OCI-LY3 (cell line): Measurements from ENCODE around the gene TMEFF2.

Experiments
- H2AFZ ChIP-seq: fragments of 200-600, 300-600 bp; shearing (Covaris generic); 2 replicates; pipeline ENCODE4 v1.6.0; 2014; ENCODE audit warnings: antibody characterized with exemption, low read depth, low read length
- H3K27ac ChIP-seq: fragments of 200-600, 300-600 bp; sonication (generic); 2 replicates; pipeline ENCODE4 v1.5.1; 2014; ENCODE audit warnings: mild to moderate bottlenecking, low read length, moderate library complexity, mixed read lengths
- H3K27me3 ChIP-seq: fragments of 200-600, 300-600 bp; sonication (generic); 2 replicates; pipeline ENCODE4 v1.6.1; 2014; ENCODE audit warnings: low read depth, low read length, mixed read lengths
- H3K36me3 ChIP-seq: fragments of 200-600, 300-600 bp; sonication (generic); replicated peaks from 2 replicates; pipeline ENCODE3; 2014; ENCODE audit warnings: low read depth, low read length, mixed read lengths
- H3K4me1 ChIP-seq: fragments of 300-600, 200-600 bp; sonication (generic); 2 replicates; pipeline ENCODE4 v1.6.1; 2014; ENCODE audit warnings: low read length, mixed read lengths
- H3K4me2 ChIP-seq: fragments of 200-600, 300-600 bp; sonication (generic); 2 replicates; pipeline ENCODE4 v1.6.1; 2014; ENCODE audit warnings: low read length, mixed read lengths
- H3K4me3 ChIP-seq: fragments of 300-600, 200-600 bp; sonication (generic); 2 replicates; pipeline ENCODE4 v1.5.1; 2014; ENCODE audit warnings: antibody characterized with exemption, mild to moderate bottlenecking, low read length, moderate library complexity
- H3K79me2 ChIP-seq: fragments of 300-600, 200-600 bp; shearing (Covaris generic); 2 replicates; pipeline ENCODE4 v1.6.1; 2014; ENCODE audit warnings: mild to moderate bottlenecking, low read length, mixed read lengths
- H3K9ac ChIP-seq: fragments of 300-600, 200-600 bp; shearing (Covaris generic); 2 replicates; pipeline ENCODE4 v1.6.0; 2014; ENCODE audit warnings: mild to moderate bottlenecking, low read length, moderate library complexity
- H3K9me3 ChIP-seq: fragments of 200-600, 300-600 bp; shearing (Covaris generic); 2 replicates; pipeline ENCODE4 v1.6.1; 2014; ENCODE audit warnings: low read length, mixed read lengths; ENCODE audit not compliant: insufficient read depth
- H4K20me1 ChIP-seq: fragments of 200-600, 300-600 bp; sonication (generic); 2 replicates; pipeline ENCODE4 v1.6.1; 2016; ENCODE audit warnings: low read length, mixed read lengths; ENCODE audit not compliant: insufficient read depth
- EZH2phosphoT487 ChIP-seq: fragments of 200-600 bp; shearing (Covaris generic); IDR thresholded peaks from 2 replicates; pipeline ENCODE4 v1.6.1; 2018; ENCODE audit warnings: antibody characterized with exemption, mixed run types, low read depth
- TF ChIP-seq, protein P1 (sequence below): fragments of 200-600, 300-600 bp; sonication (generic); IDR thresholded peaks from 2 replicates; pipeline ENCODE4 v1.5.1; 2014; ENCODE audit warnings: antibody characterized with exemption, low read length, low read depth

The TMEFF2 gene

DNA sequence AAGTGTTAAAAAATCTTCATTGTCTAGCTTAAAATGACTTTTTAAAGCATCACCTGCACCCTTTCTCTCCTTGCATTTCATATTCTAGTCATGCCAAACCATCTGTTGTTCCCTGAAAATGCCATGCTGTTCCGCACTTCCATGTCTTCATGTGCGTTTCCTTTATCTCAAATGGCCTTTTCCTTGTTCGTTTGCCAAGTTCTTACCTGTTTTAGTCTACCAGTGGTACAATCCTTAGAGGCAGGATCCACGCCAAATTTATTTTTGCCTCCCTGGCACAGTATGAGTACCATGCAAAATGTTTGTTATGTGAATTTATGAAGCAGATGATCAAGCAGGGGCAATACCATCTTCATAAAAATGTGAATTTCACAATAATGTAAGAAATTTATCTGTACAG is 37.0 kb downstream of the TMEFF2 start:
- Histone ChIP-seq H3K4me3 (no peak overlapping the region), H3K36me3 (no peaks in the 10 kb centered on the region), H3K4me1 (peaks cover 27% of the 10 kb centered on the region), H3K9me3 (no peaks in the 10 kb centered on the region), H3K27ac (no peak overlapping the region), H3K27me3 (no peaks in the 10 kb centered on the region), H3K79me2 (no peaks in the 10 kb centered on the region), H3K9ac (no peak overlapping the region), H3K4me2 (no peak overlapping the region), H4K20me1 (no peaks in the 10 kb centered on the region), H2AFZ (no peak overlapping the region)
- TF ChIP-seq, protein P1, sequence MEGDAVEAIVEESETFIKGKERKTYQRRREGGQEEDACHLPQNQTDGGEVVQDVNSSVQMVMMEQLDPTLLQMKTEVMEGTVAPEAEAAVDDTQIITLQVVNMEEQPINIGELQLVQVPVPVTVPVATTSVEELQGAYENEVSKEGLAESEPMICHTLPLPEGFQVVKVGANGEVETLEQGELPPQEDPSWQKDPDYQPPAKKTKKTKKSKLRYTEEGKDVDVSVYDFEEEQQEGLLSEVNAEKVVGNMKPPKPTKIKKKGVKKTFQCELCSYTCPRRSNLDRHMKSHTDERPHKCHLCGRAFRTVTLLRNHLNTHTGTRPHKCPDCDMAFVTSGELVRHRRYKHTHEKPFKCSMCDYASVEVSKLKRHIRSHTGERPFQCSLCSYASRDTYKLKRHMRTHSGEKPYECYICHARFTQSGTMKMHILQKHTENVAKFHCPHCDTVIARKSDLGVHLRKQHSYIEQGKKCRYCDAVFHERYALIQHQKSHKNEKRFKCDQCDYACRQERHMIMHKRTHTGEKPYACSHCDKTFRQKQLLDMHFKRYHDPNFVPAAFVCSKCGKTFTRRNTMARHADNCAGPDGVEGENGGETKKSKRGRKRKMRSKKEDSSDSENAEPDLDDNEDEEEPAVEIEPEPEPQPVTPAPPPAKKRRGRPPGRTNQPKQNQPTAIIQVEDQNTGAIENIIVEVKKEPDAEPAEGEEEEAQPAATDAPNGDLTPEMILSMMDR: no peak

DNA sequence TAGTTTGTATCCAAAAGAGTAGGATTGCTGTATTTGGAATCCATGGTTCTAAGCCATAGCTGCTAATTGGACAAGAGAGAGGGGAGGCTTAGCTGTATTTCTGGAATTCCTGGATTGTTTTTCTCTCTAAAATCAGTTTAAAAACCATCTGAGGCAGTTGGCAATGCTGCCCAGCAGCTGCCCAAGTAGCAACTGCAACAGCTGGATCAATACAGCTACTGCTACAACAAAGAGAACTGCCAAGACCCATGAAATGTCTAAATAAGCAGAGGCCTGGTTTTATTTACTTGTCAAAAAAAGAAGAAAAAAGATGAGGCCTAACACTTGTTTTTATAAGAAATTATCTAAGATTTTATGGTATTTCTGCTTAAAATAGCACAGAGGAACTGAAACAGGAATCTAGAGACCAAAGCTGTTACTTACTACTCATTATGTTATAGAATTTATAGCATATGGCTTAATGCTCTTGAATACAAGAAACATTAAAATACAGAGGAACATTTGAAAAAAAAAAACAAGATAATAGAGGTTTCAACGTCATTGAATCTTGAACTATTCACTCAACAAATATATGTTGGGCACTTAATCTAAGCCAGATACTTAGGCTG is 39.1 kb downstream of the TMEFF2 start:
- Histone ChIP-seq H3K9ac (no peak overlapping the region), H3K9me3 (no peaks in the 10 kb centered on the region), H3K27ac (no peak overlapping the region), H3K4me3 (no peak overlapping the region), H4K20me1 (no peaks in the 10 kb centered on the region), H2AFZ (peak overlapping the region; percentile 54; the same call in 1 of the 2 replicates), H3K4me2 (peak overlapping the region; percentile 48), H3K36me3 (no peaks in the 10 kb centered on the region), H3K27me3 (no peaks in the 10 kb centered on the region), H3K4me1 (peaks cover 25% of the 10 kb centered on the region), H3K79me2 (no peaks in the 10 kb centered on the region)
- TF ChIP-seq, protein P1: no peak
- TF ChIP-seq EZH2phosphoT487: no peak

DNA sequence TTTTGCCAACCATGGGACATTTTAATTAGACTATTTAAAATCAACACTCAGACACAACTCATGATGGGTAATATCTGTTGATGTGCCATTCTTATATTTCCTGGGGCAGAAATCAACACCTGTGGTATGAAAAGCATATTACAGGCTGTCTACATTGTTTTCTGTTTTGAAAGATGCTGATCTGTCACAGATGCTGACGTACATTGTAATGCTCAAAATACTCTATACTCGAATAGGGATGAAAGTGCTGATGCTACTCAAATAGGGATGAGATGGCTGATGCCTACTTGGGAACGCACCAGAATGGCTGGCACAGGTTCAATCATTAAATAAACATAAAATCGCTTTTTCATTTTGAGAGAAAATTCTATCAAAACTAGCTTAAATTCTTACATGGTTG is 41.2 kb downstream of the TMEFF2 start:
- H3K9me3 ChIP-seq: no peaks in the 10 kb centered on the region
- H3K9ac ChIP-seq: no peak overlapping the region
- H3K4me3 ChIP-seq: no peak overlapping the region
- H3K27ac ChIP-seq: no peak overlapping the region
- TF ChIP-seq, protein P1: no peak
- TF ChIP-seq EZH2phosphoT487: no peak
- H2AFZ ChIP-seq: no peak overlapping the region
- H3K4me2 ChIP-seq: no peak overlapping the region
- H3K27me3 ChIP-seq: no peaks in the 10 kb centered on the region
- H3K4me1 ChIP-seq: peaks cover 25% of the 10 kb centered on the region
- no peaks in the 10 kb centered on the region for H3K36me3 ChIP-seq
- H4K20me1 ChIP-seq: no peaks in the 10 kb centered on the region
- no peaks in the 10 kb centered on the region for H3K79me2 ChIP-seq

DNA sequence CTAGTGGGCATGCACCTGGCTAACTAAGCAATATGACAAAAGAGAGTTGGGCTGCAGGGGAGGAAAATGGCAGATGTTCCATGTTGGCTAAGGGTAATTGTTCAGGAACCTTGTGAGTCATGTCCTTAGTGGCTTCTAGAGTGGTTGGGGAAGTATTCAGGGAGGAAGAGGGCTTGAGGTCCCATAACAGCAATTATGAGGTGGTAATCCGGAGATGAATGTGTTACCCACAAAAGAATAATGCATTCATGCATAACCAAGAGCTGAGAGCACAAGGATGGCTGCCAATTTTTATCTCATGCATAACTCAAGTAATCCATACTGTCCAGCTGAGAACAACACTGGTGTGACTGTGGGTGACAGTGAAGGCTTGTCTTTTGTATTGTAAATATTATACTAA is 42.9 kb downstream of the TMEFF2 start:
- Histone ChIP-seq H4K20me1 (no peaks in the 10 kb centered on the region), H3K9me3 (no peaks in the 10 kb centered on the region), H2AFZ (no peak overlapping the region), H3K27me3 (no peaks in the 10 kb centered on the region), H3K9ac (no peak overlapping the region), H3K36me3 (no peaks in the 10 kb centered on the region), H3K4me3 (no peak overlapping the region), H3K4me2 (no peak overlapping the region), H3K27ac (no peak overlapping the region), H3K79me2 (no peaks in the 10 kb centered on the region), H3K4me1 (peaks cover 27% of the 10 kb centered on the region)
- TF ChIP-seq EZH2phosphoT487: no peak

DNA sequence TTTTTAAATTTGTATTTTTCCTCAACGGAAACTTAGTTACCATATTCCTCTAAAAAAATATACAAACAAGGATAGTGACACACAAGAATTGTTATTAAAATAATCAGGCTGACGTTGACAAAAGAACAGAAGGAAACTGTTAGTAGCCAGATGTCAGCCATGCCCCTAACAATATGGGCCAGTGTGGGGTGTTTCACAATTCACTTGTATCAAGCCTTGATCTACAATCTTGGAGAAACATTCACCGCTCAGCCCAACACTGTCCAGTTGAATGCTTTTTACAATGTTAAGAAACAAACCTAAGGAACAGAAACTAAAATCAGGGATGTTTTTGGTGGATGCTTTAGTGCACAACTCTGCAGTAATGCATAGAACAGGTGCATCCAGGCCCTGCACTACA is 44.6 kb downstream of the TMEFF2 start:
- Histone ChIP-seq H3K36me3 (no peaks in the 10 kb centered on the region), H3K4me1 (peaks cover 28% of the 10 kb centered on the region), H3K27me3 (no peaks in the 10 kb centered on the region), H3K4me3 (no peak overlapping the region), H3K79me2 (no peaks in the 10 kb centered on the region), H3K9me3 (no peaks in the 10 kb centered on the region), H4K20me1 (no peaks in the 10 kb centered on the region), H3K27ac (no peak overlapping the region), H3K9ac (no peak overlapping the region), H3K4me2 (no peak overlapping the region), H2AFZ (no peak overlapping the region)
- TF ChIP-seq EZH2phosphoT487: no peak
- TF ChIP-seq, protein P1: no peak
